ENCODE results near the gene GLI2. TPM values are rescaled to one million over a fixed set of nuclear protein-coding genes. Genes with fewer than 3 reads are reported as not detected.

Gene GLI2
- total RNA-seq, 1 donor from 2014 or later = 33.2 TPM

DNA sequence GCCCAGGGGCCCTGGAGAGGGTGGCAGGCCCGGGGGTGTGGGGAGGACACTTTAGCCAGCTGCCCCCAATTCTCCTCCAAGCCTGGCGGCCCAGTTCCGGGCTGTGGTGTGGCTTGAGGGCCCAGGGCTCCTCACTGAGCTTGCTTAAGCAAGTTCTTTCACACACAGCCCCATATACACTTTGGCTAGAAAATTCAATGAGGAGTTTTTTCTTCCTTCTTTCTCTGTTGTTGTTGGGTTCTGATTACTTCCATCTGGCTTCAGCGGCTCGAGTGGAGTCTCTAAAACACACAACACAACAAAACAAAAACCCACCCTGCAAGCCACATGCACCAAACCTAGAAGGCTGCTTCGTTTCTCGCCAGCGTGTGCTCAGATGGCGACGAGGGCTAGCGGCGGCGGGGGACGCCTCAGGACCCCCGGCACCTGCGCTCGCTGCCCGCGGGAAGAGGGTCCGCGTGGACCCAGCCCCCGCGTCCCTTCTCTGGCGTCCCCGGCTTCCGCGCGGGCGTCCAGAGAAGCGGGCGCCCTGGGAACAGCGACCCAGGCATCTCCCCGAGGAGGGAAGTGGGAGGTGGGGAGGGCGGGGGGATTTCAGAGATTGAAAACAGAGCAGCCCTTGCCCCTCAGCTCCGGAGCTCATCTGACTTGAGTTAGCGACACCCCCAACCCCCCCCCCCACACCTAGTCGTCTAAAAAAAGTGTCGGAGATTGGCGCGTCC is 577 bp upstream of the GLI2 start:
- DNase-seq (ENCODE audit: extremely low spot score, unreplicated experiment) = peak; percentile 74
- H3K4me1 Mint-ChIP-seq (ENCODE audit: unreplicated experiment) = peaks cover 49% of the 10 kb centered on the region
- H3K36me3 Mint-ChIP-seq (ENCODE audit: unreplicated experiment) = no peaks in the 10 kb centered on the region
- no peaks in the 10 kb centered on the region for H3K27me3 Mint-ChIP-seq (ENCODE audit: unreplicated experiment)
- TF ChIP-seq, protein P1, sequence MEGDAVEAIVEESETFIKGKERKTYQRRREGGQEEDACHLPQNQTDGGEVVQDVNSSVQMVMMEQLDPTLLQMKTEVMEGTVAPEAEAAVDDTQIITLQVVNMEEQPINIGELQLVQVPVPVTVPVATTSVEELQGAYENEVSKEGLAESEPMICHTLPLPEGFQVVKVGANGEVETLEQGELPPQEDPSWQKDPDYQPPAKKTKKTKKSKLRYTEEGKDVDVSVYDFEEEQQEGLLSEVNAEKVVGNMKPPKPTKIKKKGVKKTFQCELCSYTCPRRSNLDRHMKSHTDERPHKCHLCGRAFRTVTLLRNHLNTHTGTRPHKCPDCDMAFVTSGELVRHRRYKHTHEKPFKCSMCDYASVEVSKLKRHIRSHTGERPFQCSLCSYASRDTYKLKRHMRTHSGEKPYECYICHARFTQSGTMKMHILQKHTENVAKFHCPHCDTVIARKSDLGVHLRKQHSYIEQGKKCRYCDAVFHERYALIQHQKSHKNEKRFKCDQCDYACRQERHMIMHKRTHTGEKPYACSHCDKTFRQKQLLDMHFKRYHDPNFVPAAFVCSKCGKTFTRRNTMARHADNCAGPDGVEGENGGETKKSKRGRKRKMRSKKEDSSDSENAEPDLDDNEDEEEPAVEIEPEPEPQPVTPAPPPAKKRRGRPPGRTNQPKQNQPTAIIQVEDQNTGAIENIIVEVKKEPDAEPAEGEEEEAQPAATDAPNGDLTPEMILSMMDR (IDR thresholded peaks at IDR 0.05) = no peak
- H3K9me3 Mint-ChIP-seq (ENCODE audit: unreplicated experiment) = no peaks in the 10 kb centered on the region
- peak overlapping the region; percentile 62 for H3K4me3 Mint-ChIP-seq (ENCODE audit: unreplicated experiment)
- peak overlapping the region; percentile 83 for H3K27ac Mint-ChIP-seq (ENCODE audit: unreplicated experiment)

DNA sequence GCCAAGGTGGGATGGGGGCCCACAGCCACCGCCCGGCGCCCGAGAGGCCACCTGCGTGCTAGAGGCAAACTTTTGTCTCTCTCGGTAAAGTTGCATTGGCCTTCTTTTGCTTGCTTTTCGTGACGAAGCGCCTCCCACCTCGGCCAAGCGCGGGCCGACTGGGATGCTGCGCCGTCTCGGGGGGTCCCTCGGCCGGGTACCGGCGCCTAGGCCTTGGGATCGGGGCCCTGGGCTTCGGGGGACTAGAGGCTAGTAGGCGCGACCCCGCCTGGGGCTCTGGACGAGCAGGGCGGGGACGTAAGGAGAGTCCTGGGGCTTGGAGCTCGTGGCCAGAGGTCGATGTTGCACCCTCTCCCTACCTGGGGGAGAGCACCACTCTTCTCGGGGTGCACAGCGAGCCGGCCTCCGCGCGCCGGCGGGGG is 545 bp downstream of the GLI2 start:
- H3K27me3 Mint-ChIP-seq (ENCODE audit: unreplicated experiment) = no peaks in the 10 kb centered on the region
- H3K36me3 Mint-ChIP-seq (ENCODE audit: unreplicated experiment) = no peaks in the 10 kb centered on the region
- no peaks in the 10 kb centered on the region for H3K9me3 Mint-ChIP-seq (ENCODE audit: unreplicated experiment)
- peak overlapping the region; percentile 93 for H3K27ac Mint-ChIP-seq (ENCODE audit: unreplicated experiment)
- no peak for DNase-seq (ENCODE audit: extremely low spot score, unreplicated experiment)
- TF ChIP-seq, protein P1 (IDR thresholded peaks at IDR 0.05) = no peak
- peak overlapping the region; percentile 91 for H3K4me3 Mint-ChIP-seq (ENCODE audit: unreplicated experiment)
- H3K4me1 Mint-ChIP-seq (ENCODE audit: unreplicated experiment) = peaks cover 58% of the 10 kb centered on the region

DNA sequence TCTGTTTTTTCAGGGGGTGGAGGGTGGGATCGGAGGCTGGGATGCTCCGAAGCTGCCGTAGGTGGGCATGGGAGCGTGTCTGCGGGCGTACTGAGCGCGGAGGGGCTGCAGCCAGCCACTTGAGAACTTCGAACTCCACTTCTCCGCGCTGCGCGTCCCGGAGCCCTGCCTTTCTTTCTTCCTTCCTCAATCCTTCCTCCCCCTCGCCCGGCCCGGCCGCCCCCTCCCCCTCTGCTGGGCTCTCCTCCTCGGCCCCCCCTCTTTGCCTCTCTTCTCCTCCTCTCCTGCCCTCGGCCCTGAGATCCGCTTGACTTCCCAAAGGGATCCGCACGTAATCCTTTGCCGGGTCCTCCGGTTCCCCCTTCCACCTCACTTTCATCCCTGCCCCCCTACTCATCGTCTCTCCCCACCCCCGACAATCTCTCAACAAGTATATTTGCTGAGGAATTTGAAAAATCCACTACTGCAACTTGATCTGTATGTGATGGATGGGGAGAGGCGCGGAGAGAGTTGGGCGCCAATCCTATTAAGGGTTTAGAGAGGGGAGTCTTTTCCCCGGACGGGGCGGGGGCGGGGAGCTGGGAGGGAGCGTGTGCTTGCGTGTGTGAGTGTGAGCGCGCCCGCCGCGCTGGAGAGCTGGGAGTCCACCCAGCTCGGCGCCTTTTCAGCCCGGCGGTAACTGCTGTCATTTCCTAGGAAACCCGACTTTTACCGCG is 1.1 kb downstream of the GLI2 start:
- H3K27ac Mint-ChIP-seq (ENCODE audit: unreplicated experiment) = peak overlapping the region; percentile 93
- peak overlapping the region; percentile 91 for H3K4me3 Mint-ChIP-seq (ENCODE audit: unreplicated experiment)
- TF ChIP-seq, protein P1 (IDR thresholded peaks at IDR 0.05) = no peak
- no peaks in the 10 kb centered on the region for H3K27me3 Mint-ChIP-seq (ENCODE audit: unreplicated experiment)
- no peaks in the 10 kb centered on the region for H3K36me3 Mint-ChIP-seq (ENCODE audit: unreplicated experiment)
- DNase-seq (ENCODE audit: extremely low spot score, unreplicated experiment) = peak; percentile 90
- peaks cover 60% of the 10 kb centered on the region for H3K4me1 Mint-ChIP-seq (ENCODE audit: unreplicated experiment)
- no peaks in the 10 kb centered on the region for H3K9me3 Mint-ChIP-seq (ENCODE audit: unreplicated experiment)

DNA sequence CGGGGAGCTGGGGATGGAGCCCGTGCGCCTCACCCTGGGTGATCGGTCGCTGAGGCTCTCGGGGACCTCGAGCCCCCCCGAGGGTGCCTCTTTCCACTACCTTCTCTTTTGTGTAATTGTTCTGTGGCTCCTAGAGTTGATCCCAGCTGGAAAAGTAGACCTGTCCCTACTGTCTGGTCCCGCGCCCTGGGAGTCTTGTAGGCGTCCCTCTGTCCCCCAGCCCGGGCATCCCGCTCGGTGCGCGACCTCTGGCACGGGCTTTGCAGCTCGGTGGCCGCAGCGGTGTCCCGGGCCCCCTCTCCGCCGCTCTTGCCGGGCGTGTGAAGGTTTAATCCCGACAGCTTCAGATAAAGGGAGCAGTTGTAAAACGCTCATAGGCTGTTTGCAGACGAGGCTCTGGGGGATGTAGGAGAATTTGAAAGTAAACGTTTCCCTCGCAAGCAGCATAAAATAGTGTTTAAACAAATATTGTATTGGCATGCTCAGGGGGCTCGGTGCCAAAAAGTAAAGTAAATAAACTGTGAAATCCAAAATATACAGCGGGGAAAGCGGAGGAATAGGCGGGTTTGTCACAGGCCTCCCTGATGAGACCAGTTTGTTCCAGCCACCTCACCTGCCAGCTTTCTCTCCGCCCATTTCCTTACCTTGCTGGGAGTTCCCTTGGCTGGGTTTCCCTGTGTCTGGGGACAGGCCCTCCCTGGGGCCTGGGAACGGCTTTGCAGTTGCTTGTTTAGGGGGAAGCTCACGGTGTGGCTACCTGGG is 1.9 kb downstream of the GLI2 start:
- Mint-ChIP-seq H3K4me3 (ENCODE audit: unreplicated experiment) (peak overlapping the region; percentile 91), H3K27me3 (ENCODE audit: unreplicated experiment) (no peaks in the 10 kb centered on the region), H3K4me1 (ENCODE audit: unreplicated experiment) (peaks cover 67% of the 10 kb centered on the region), H3K9me3 (ENCODE audit: unreplicated experiment) (no peaks in the 10 kb centered on the region), H3K36me3 (ENCODE audit: unreplicated experiment) (no peaks in the 10 kb centered on the region), H3K27ac (ENCODE audit: unreplicated experiment) (peak overlapping the region; percentile 93)
- DNase-seq (ENCODE audit: extremely low spot score, unreplicated experiment) = peak; percentile 80
- TF ChIP-seq, protein P1 (IDR thresholded peaks at IDR 0.05) = no peak

All from osteocyte (in vitro differentiated cells).